ENCODE results near the gene GRIK4. TPM values are rescaled to one million over a fixed set of nuclear protein-coding genes. Genes with fewer than 3 reads are reported as not detected.

GRIK4 gene
- total RNA-seq, 2 experiments from 2014 or later: not detected

DNA sequence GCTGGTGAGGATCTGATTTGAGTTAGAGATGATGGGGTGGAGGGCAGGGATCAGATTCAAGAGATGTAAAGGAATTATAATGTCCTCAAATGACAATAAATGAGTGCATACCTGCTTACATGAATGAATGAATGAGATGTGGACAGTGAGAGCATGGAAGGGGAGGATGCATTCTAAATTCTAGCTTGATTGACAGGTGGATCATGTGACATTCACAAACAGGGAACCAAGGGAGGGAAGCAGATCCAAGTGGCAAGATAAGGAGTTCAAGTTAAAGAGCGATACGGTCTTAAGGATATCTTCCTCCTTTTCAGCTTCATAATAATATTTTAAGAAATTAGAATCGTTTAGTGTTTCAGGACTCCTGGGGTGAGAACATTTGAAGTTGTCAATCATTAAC lies 341.9 kb downstream of the GRIK4 start:
- ChIA-PET CTCF (no interaction called here), POLR2A (no interaction called here)
- H3K4me1 Mint-ChIP-seq (ENCODE audit: low read depth): no peaks in the 10 kb centered on the region
- peaks cover 7% of the 10 kb centered on the region for H3K27me3 Mint-ChIP-seq
- H3K4me3 Mint-ChIP-seq: no peak overlapping the region
- no peak for DNase-seq
- no peaks in the 10 kb centered on the region for H3K36me3 Mint-ChIP-seq
- intact Hi-C loops (cut with micrococcal nuclease): no loop called here
- H3K9me3 Mint-ChIP-seq: no peaks in the 10 kb centered on the region
- H3K27ac Mint-ChIP-seq: no peak overlapping the region

GRCh38 chr11:120854988-120855387 lies 343.4 kb downstream of the GRIK4 start:
- Mint-ChIP-seq H3K4me3 (no peak overlapping the region), H3K36me3 (no peaks in the 10 kb centered on the region), H3K27me3 (peaks cover 5% of the 10 kb centered on the region), H3K27ac (no peak overlapping the region), H3K4me1 (ENCODE audit: low read depth) (no peaks in the 10 kb centered on the region), H3K9me3 (no peaks in the 10 kb centered on the region)
- POLR2A ChIA-PET: no interaction called here
- CTCF ChIA-PET: no interaction called here
- intact Hi-C loops (cut with micrococcal nuclease): no loop called here
- DNase-seq: no peak

DNA sequence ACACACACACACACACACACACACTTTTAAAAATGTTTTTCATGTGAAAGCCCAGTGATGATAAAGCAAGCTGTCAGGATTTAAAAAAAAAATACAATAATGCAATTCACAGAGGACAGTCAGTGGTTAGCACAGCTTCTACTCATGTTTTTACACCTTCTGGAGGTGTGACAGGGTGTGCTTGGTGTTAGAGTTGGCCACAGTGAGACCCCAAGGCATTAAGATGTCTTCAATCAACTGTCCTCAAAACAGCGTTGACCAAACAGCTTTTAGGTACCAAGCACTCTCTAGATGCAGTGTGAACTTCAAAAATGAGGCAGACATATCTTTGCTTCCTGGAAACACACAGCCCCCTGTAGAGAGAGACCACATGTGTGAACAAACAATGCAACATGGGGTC lies 346.0 kb downstream of the GRIK4 start:
- Mint-ChIP-seq H3K27me3 (peaks cover 5% of the 10 kb centered on the region), H3K4me1 (ENCODE audit: low read depth) (no peaks in the 10 kb centered on the region), H3K36me3 (no peaks in the 10 kb centered on the region), H3K4me3 (no peak overlapping the region), H3K9me3 (no peaks in the 10 kb centered on the region), H3K27ac (no peak overlapping the region)
- intact Hi-C loops (cut with micrococcal nuclease): no loop called here
- ChIA-PET CTCF (no interaction called here), POLR2A (no interaction called here)
- no peak for DNase-seq

- H3K9me3 Mint-ChIP-seq: no peaks in the 10 kb centered on the region
- H3K27ac Mint-ChIP-seq: no peak overlapping the region
- no peak overlapping the region for H3K4me3 Mint-ChIP-seq
- no peak for DNase-seq
- no peaks in the 10 kb centered on the region for H3K36me3 Mint-ChIP-seq
- H3K4me1 Mint-ChIP-seq (ENCODE audit: low read depth): no peaks in the 10 kb centered on the region
- peaks cover 5% of the 10 kb centered on the region for H3K27me3 Mint-ChIP-seq
- intact Hi-C loops (cut with micrococcal nuclease): no loop called here
- ChIA-PET POLR2A (no interaction called here), CTCF (no interaction called here)
Measured at GRCh38 chr11:120858740-120859139, 347.2 kb downstream of the GRIK4 start.

DNA sequence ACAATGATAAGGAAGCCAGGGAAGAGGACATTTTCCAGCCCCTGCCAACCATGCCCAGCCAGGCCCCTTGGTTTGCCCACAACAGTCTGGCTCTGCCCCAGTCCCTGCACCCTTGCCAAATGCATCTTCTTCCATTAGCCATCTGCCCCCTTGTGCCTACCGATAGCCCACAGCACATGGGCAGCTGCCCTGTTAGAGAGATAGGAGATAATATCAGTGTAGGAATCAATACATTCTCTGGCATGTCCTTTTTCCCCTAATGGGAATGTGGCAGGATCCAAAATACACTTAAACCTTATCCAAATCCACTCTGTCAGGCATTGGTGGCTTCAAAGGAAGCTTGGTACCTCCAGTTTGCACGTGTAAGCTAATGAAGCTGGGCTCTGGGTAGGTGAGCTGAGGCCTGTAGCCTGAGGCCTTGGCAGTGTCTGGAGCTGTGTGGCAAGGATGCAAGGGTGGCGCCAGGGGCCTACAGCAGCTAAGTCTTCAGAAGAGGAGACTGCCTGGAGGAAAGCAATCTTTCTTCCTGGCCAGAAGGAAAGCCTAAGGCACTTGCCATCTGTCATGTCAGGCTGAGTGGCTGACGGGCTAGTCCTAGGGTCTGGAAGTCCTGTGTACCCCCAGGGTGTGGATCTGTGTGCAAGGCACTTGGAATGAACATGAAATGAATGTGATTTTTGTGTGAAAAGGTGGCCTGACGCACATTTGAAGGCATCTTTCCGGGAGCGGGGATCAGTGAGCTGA lies 348.2 kb downstream of the GRIK4 start:
- ChIA-PET CTCF (no interaction called here), POLR2A (no interaction called here)
- DNase-seq: no peak
- no peaks in the 10 kb centered on the region for H3K9me3 Mint-ChIP-seq
- intact Hi-C loops (cut with micrococcal nuclease): no loop called here
- H3K27me3 Mint-ChIP-seq: peaks cover 5% of the 10 kb centered on the region
- H3K36me3 Mint-ChIP-seq: no peaks in the 10 kb centered on the region
- no peak overlapping the region for H3K27ac Mint-ChIP-seq
- H3K4me3 Mint-ChIP-seq: no peak overlapping the region
- no peaks in the 10 kb centered on the region for H3K4me1 Mint-ChIP-seq (ENCODE audit: low read depth)

GRCh38 chr11:120863359-120863758 lies 351.8 kb downstream of the GRIK4 start:
- Mint-ChIP-seq H3K36me3 (no peaks in the 10 kb centered on the region), H3K9me3 (no peaks in the 10 kb centered on the region), H3K27ac (no peak overlapping the region), H3K4me1 (ENCODE audit: low read depth) (no peaks in the 10 kb centered on the region), H3K4me3 (no peak overlapping the region), H3K27me3 (peaks cover 7% of the 10 kb centered on the region)
- no peak for DNase-seq
- ChIA-PET POLR2A (no interaction called here), CTCF (no interaction called here)
- intact Hi-C loops (cut with micrococcal nuclease): no loop called here

DNA sequence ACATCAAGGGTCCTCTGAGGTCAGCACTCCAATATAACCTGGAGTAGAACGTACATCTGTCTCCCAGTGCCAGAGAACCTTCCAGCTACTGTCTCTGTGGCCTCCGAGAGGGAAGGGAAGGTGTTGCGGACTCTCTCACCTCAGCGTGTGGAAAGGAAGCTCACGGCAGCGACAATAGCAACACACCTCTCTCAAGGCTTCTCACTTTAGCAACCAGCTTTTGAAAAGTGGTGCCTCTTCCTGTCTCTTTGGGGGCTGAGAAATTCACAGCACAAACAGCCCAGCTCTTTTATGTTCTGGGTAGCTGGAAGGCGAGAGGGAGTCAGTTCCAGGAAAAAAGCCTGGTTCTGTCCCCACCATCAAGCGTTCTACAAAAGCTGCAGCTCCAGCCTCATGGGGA lies 355.5 kb downstream of the GRIK4 start:
- POLR2A ChIA-PET: no interaction called here
- no peaks in the 10 kb centered on the region for H3K36me3 Mint-ChIP-seq
- no peak overlapping the region for H3K4me3 Mint-ChIP-seq
- H3K4me1 Mint-ChIP-seq (ENCODE audit: low read depth): no peaks in the 10 kb centered on the region
- H3K27me3 Mint-ChIP-seq: peaks cover 7% of the 10 kb centered on the region
- intact Hi-C loops (cut with micrococcal nuclease): no loop called here
- no peak for DNase-seq
- CTCF ChIA-PET: no interaction called here
- no peak overlapping the region for H3K27ac Mint-ChIP-seq
- no peaks in the 10 kb centered on the region for H3K9me3 Mint-ChIP-seq

DNA sequence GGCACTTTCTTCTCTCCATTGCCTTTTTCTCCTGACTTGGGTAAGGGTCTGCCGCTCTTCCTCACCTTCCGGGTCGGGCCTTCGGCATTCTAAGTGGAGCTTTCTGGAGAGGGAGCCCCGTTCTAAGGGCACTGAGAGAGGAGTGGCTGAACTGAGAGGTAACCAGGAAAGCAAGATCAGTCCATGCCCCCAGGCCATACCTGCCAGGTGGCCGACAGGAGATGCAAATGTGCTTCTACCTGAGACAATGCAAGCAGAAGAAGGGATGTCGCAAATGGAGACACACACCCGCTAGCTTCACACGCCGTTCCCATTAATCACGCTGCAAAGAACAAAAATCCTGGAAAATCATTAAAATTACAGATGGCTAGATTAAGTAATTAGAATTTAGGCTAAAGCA lies 356.0 kb downstream of the GRIK4 start:
- CTCF ChIA-PET: no interaction called here
- POLR2A ChIA-PET: no interaction called here
- H3K27me3 Mint-ChIP-seq: peaks cover 7% of the 10 kb centered on the region
- no peak for DNase-seq
- no peak overlapping the region for H3K27ac Mint-ChIP-seq
- no peaks in the 10 kb centered on the region for H3K9me3 Mint-ChIP-seq
- H3K4me3 Mint-ChIP-seq: no peak overlapping the region
- no peaks in the 10 kb centered on the region for H3K36me3 Mint-ChIP-seq
- intact Hi-C loops (cut with micrococcal nuclease): no loop called here
- H3K4me1 Mint-ChIP-seq (ENCODE audit: low read depth): no peaks in the 10 kb centered on the region

- peaks cover 8% of the 10 kb centered on the region for H3K27me3 Mint-ChIP-seq
- no peaks in the 10 kb centered on the region for H3K9me3 Mint-ChIP-seq
- no peaks in the 10 kb centered on the region for H3K4me1 Mint-ChIP-seq (ENCODE audit: low read depth)
- ChIA-PET POLR2A (no interaction called here), CTCF (no interaction called here)
- intact Hi-C loops (cut with micrococcal nuclease): no loop called here
- no peak for DNase-seq
- no peak overlapping the region for H3K4me3 Mint-ChIP-seq
- H3K27ac Mint-ChIP-seq: no peak overlapping the region
- H3K36me3 Mint-ChIP-seq: no peaks in the 10 kb centered on the region
Measured at GRCh38 chr11:120867988-120868387, 356.4 kb downstream of the GRIK4 start.

GRCh38 chr11:120869097-120869496 lies 357.5 kb downstream of the GRIK4 start:
- Mint-ChIP-seq H3K4me3 (no peak overlapping the region), H3K9me3 (no peaks in the 10 kb centered on the region), H3K27me3 (peaks cover 15% of the 10 kb centered on the region), H3K36me3 (no peaks in the 10 kb centered on the region), H3K27ac (no peak overlapping the region), H3K4me1 (ENCODE audit: low read depth) (no peaks in the 10 kb centered on the region)
- POLR2A ChIA-PET: no interaction called here
- intact Hi-C loops (cut with micrococcal nuclease): no loop called here
- no peak for DNase-seq
- CTCF ChIA-PET: no interaction called here

DNA sequence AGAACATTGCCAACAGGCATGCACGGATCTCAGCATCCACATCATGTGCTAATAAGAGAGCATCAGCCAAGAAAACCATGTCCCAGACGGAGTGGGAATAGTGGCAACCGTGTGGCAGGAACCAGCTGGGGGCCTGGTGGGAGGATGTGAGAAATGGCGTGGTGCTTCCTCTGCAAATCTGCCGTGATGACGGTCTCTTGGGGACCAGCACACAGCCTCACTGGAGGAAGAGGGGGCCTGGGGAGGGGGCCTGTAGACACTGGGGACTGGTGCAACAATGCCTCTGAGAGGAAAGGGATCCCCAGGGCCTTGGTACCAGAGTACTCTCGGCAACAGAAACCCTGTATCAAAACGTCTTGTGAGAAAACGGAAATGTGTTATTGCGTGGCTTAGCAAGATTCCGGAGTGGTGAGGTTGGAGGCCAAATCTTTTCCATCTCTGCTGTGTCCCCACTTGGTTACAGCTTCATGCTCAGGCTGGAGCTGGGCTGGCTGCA lies 358.0 kb downstream of the GRIK4 start:
- Mint-ChIP-seq H3K27me3 (peaks cover 16% of the 10 kb centered on the region), H3K4me3 (no peak overlapping the region), H3K36me3 (no peaks in the 10 kb centered on the region), H3K27ac (no peak overlapping the region), H3K9me3 (no peaks in the 10 kb centered on the region), H3K4me1 (ENCODE audit: low read depth) (no peaks in the 10 kb centered on the region)
- CTCF ChIA-PET: no interaction called here
- POLR2A ChIA-PET: no interaction called here
- no peak for DNase-seq
- intact Hi-C loops (cut with micrococcal nuclease): no loop called here

- no peak for DNase-seq
- POLR2A ChIA-PET: no interaction called here
- peaks cover 11% of the 10 kb centered on the region for H3K27me3 Mint-ChIP-seq
- no peaks in the 10 kb centered on the region for H3K4me1 Mint-ChIP-seq (ENCODE audit: low read depth)
- no peak overlapping the region for H3K27ac Mint-ChIP-seq
- CTCF ChIA-PET: no interaction called here
- intact Hi-C loops (cut with micrococcal nuclease): no loop called here
- H3K36me3 Mint-ChIP-seq: no peaks in the 10 kb centered on the region
- H3K4me3 Mint-ChIP-seq: no peak overlapping the region
- peaks cover 4% of the 10 kb centered on the region for H3K9me3 Mint-ChIP-seq
Measured at GRCh38 chr11:120871194-120871593, 359.6 kb downstream of the GRIK4 start.

DNA sequence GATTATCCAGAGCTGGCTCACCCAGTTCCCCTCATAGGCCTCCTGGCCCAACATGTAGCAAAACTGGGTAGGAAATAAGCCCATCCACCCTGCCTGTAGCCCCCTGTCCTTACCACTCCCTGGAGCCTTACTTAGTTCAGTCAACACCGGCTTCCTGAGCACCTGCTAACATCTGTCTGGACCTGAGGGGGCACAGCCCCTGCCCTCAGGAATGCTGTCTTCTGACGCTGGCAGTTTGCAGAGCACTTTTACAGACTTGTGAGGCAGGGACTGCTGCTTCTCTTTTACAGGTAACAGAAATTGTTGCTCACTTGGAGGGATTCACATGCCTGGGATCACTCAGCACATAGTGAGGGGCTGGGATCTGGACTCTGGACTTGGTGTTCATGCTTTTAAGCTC lies 360.4 kb downstream of the GRIK4 start:
- no peak for DNase-seq
- CTCF ChIA-PET: no interaction called here
- no peaks in the 10 kb centered on the region for H3K4me1 Mint-ChIP-seq (ENCODE audit: low read depth)
- intact Hi-C loops (cut with micrococcal nuclease): no loop called here
- no peak overlapping the region for H3K4me3 Mint-ChIP-seq
- H3K36me3 Mint-ChIP-seq: no peaks in the 10 kb centered on the region
- H3K27me3 Mint-ChIP-seq: peaks cover 11% of the 10 kb centered on the region
- no peak overlapping the region for H3K27ac Mint-ChIP-seq
- peaks cover 6% of the 10 kb centered on the region for H3K9me3 Mint-ChIP-seq
- POLR2A ChIA-PET: no interaction called here

Measured in activated CD4-positive, alpha-beta memory T cell treated with anti-CD3 and anti-CD28 coated beads for 36 hours (primary cell).